ENCODE results near the gene C16orf96.

Gene C16orf96

DNA sequence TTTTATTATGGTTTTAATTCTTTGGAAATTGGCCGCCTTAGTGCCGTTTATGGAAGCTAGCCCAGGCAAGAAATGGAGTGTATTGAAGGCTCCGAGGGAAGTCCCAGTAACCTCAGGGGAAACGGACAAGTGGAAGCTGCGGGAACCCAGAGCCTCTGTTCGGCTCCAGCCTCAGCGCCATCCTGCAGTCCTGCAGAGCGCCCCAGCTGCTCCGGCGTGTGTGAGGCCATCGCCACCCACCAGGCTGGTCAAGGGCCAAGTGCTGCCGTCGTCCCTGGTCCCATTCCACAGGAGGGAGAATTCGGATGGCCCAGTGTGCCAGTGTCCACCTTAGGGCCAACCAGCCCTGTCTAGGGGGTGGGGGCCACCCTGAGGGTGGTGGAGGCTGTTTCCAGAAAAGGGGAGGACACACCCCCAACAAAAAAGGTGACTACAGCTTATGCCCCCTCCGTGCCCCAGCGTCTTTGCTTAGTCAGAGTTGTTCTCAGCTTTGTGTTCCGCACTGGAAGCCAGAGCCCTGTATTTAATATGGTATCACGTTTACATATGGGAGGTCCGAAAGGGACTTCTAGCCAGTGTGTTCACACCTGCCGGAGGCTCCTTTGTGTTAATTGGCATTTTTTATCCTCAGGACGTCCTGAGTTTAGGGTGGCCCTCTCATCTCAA lies 81.5 kb downstream of the C16orf96 start:
- Histone ChIP-seq H3K27ac (replicated peaks) (no peak overlapping the region), H3K27me3 (ENCODE audit: insufficient read depth, poor library complexity, severe bottlenecking) (no peaks in the 10 kb centered on the region), H3K4me3 (replicated peaks; ENCODE audit: insufficient read depth, low read length) (no peak overlapping the region)
- DNase-seq (ENCODE audit: low read depth in 1 of 2, low spot score in 1 of 2): no peak
- TF ChIP-seq, protein P1, sequence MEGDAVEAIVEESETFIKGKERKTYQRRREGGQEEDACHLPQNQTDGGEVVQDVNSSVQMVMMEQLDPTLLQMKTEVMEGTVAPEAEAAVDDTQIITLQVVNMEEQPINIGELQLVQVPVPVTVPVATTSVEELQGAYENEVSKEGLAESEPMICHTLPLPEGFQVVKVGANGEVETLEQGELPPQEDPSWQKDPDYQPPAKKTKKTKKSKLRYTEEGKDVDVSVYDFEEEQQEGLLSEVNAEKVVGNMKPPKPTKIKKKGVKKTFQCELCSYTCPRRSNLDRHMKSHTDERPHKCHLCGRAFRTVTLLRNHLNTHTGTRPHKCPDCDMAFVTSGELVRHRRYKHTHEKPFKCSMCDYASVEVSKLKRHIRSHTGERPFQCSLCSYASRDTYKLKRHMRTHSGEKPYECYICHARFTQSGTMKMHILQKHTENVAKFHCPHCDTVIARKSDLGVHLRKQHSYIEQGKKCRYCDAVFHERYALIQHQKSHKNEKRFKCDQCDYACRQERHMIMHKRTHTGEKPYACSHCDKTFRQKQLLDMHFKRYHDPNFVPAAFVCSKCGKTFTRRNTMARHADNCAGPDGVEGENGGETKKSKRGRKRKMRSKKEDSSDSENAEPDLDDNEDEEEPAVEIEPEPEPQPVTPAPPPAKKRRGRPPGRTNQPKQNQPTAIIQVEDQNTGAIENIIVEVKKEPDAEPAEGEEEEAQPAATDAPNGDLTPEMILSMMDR (IDR thresholded peaks at IDR 0.05; ENCODE audit: insufficient read depth, low read length): no peak
- no peak for TF ChIP-seq POLR2AphosphoS5 (IDR thresholded peaks at IDR 0.05; ENCODE audit: low read depth)
- TF ChIP-seq, protein P2, sequence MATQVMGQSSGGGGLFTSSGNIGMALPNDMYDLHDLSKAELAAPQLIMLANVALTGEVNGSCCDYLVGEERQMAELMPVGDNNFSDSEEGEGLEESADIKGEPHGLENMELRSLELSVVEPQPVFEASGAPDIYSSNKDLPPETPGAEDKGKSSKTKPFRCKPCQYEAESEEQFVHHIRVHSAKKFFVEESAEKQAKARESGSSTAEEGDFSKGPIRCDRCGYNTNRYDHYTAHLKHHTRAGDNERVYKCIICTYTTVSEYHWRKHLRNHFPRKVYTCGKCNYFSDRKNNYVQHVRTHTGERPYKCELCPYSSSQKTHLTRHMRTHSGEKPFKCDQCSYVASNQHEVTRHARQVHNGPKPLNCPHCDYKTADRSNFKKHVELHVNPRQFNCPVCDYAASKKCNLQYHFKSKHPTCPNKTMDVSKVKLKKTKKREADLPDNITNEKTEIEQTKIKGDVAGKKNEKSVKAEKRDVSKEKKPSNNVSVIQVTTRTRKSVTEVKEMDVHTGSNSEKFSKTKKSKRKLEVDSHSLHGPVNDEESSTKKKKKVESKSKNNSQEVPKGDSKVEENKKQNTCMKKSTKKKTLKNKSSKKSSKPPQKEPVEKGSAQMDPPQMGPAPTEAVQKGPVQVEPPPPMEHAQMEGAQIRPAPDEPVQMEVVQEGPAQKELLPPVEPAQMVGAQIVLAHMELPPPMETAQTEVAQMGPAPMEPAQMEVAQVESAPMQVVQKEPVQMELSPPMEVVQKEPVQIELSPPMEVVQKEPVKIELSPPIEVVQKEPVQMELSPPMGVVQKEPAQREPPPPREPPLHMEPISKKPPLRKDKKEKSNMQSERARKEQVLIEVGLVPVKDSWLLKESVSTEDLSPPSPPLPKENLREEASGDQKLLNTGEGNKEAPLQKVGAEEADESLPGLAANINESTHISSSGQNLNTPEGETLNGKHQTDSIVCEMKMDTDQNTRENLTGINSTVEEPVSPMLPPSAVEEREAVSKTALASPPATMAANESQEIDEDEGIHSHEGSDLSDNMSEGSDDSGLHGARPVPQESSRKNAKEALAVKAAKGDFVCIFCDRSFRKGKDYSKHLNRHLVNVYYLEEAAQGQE (IDR thresholded peaks at IDR 0.05; ENCODE audit: insufficient replicate concordance, low read depth): no peak

DNA sequence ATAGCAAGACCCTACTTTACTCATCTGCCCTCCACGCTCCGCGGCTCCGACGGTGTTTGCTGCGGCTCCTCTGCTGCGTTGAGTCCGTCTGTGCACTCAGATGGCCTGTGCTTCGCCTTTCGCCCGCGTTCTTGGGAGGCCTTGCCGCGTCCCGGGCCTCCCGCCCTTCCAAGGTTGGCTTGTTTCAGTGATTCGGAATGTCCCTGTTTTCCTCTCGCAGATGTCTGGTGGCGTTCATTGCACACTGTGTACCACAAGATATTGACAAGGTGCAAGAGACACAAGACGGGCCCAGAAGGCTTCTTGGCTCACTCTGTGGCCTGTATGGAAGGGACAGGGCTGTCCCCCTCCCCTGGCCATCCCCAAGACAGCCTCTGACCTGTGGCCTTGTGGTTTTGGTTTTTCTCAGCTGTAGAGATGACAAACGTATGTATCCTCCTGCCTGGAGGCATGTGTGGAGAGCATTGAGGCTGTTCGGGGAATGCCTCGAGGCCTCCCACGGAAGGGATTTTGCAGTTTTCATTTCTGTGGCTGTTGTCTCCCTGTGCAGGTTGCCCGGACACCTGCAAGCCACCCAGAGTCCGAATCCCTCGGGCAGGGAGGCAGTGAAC lies 83.9 kb downstream of the C16orf96 start:
- Histone ChIP-seq H3K4me3 (replicated peaks; ENCODE audit: insufficient read depth, low read length) (no peak overlapping the region), H3K27ac (replicated peaks) (no peak overlapping the region), H3K27me3 (ENCODE audit: insufficient read depth, poor library complexity, severe bottlenecking) (no peaks in the 10 kb centered on the region)
- no peak for DNase-seq (ENCODE audit: low read depth in 1 of 2, low spot score in 1 of 2)
- TF ChIP-seq SPI1 (IDR thresholded peaks at IDR 0.05; ENCODE audit: borderline replicate concordance, low read depth): no peak
- no peak for TF ChIP-seq POLR2AphosphoS5 (IDR thresholded peaks at IDR 0.05; ENCODE audit: low read depth)
- TF ChIP-seq, protein P1 (IDR thresholded peaks at IDR 0.05; ENCODE audit: insufficient read depth, low read length): no peak
- TF ChIP-seq, protein P2 (IDR thresholded peaks at IDR 0.05; ENCODE audit: insufficient replicate concordance, low read depth): no peak
- TF ChIP-seq GABPA (IDR thresholded peaks at IDR 0.05; ENCODE audit: low read depth): no peak

DNA sequence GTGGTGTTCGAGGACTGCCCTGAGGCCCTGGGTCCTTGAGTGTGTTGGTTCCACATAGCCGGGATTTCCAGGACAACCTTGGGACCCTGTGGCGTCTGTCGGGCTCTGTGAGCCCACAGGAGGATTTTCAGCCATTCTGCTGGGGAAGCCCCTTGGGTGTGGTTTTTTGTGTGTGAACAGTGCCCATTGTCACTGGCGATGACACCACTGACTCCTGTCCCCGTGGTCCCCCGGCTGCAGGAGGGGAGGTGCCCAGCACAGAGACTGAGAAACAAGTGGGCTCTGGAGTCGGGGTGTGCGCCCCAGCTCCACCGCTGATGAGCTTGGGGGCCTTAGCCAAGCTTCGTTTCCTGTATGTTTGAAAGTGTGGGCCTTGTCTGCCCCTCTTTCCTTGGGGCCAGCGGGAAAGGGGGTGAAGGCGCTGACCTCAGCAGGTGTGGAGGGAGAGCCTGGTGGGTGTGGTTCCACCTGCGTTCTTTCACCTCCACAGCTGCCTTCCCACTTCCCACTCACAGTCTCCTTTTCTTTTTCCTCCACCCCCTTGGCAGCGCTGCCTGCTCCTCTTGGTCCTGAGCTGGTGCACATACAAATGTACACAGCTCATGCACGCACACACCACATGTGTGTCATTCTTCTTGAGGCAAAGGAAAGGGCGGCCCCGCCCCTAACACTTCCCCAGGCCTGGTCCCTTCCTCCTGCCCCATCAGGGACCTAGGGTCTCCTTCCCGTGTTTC lies 84.6 kb downstream of the C16orf96 start:
- TF ChIP-seq GABPA (IDR thresholded peaks at IDR 0.05; ENCODE audit: low read depth) (no peak), SPI1 (IDR thresholded peaks at IDR 0.05; ENCODE audit: borderline replicate concordance, low read depth) (no peak), POLR2AphosphoS5 (IDR thresholded peaks at IDR 0.05; ENCODE audit: low read depth) (no peak)
- TF ChIP-seq, protein P2 (IDR thresholded peaks at IDR 0.05; ENCODE audit: insufficient replicate concordance, low read depth): no peak
- TF ChIP-seq, protein P1 (IDR thresholded peaks at IDR 0.05; ENCODE audit: insufficient read depth, low read length): no peak
- Histone ChIP-seq H3K27me3 (ENCODE audit: insufficient read depth, poor library complexity, severe bottlenecking) (no peaks in the 10 kb centered on the region), H3K4me3 (replicated peaks; ENCODE audit: insufficient read depth, low read length) (no peak overlapping the region), H3K27ac (replicated peaks) (no peak overlapping the region)
- DNase-seq (ENCODE audit: low read depth in 1 of 2, low spot score in 1 of 2): no peak
